Aorta (tissue), 5 donors: ENCODE measurements around the gene PRR12. TPM values are rescaled to one million over a fixed set of nuclear protein-coding genes. Genes with fewer than 3 reads are reported as not detected.

Experiments used
- ATAC-seq: fragments of 200-7000 bp; cut with Tn5 transposase; one replicate; pipeline ENCODE4 v1.9.1; 2022; ENCODE audit warnings: moderate library complexity; ENCODE audit not compliant: low FRiP score
- DNase-seq, 2 donors: peaks; one replicate each; pipeline ENCODE4 v3.0.0-alpha.2; 2020
- H3K27ac ChIP-seq, 2 donors: one replicate each; pipeline ENCODE4 v1.5.1; 2013; ENCODE audit warnings: low read length in 2 of 2, mild to moderate bottlenecking in 2 of 2, moderate library complexity in 2 of 2, control low read depth in 1 of 2, inconsistent platforms in 1 of 2, low read depth in 1 of 2
- H3K27me3 ChIP-seq, 2 donors: one replicate each; pipeline ENCODE4 v1.6.1; 2013; ENCODE audit warnings: control low read depth in 1 of 2, low read length in 1 of 2, mild to moderate bottlenecking in 1 of 2, moderate library complexity in 1 of 2; ENCODE audit not compliant: insufficient read depth in 2 of 2, control insufficient read depth in 1 of 2
- H3K36me3 ChIP-seq, 2 donors: one replicate each; pipeline ENCODE4 v1.6.1; 2013; ENCODE audit warnings: control low read depth in 1 of 2, low read length in 1 of 2, mild to moderate bottlenecking in 1 of 2; ENCODE audit not compliant: insufficient read depth in 2 of 2, control insufficient read depth in 1 of 2
- H3K4me1 ChIP-seq, 2 donors: one replicate each; pipeline ENCODE4 v1.6.1; 2013; ENCODE audit warnings: low read length in 2 of 2, control low read depth in 1 of 2, mild to moderate bottlenecking in 1 of 2, moderate library complexity in 1 of 2; ENCODE audit not compliant: insufficient read depth in 2 of 2, control insufficient read depth in 1 of 2
- H3K4me3 ChIP-seq, 2 donors: one replicate each; pipeline ENCODE4 v1.5.1; 2013; ENCODE audit warnings: low read length in 2 of 2, control low read depth in 1 of 2, mild to moderate bottlenecking in 1 of 2
- H3K9me3 ChIP-seq: one replicate; pipeline ENCODE4 v1.6.1; 2013; ENCODE audit warnings: mild to moderate bottlenecking, low read length; ENCODE audit not compliant: control insufficient read depth
- WGBS, 2 donors: extraction: QIAGEN DNeasy Blood & Tissue Kit; methylation state at CpG; one replicate each; pipeline ENCODE4 v1.1.7; 2013; 5-methylcytosine and 5-hydroxymethylcytosine counted together
- intact Hi-C, 2 donors: fragments of 100-400 bp; cut with DNase I; formaldehyde crosslinking; loops; one replicate each; pipeline versions ENCODE4 v1.14.2 to v1.15.0; 2022
- long read RNA-seq, 2 donors: library from polyadenylated mRNA; unstranded; transcript quantifications; one replicate each; pipeline ENCODE4 v2.0.0, GENCODE V29; 2020 to 2021
- polyA plus RNA-seq, 2 donors: library from polyadenylated mRNA; stranded (reverse); fragments of 200-250 nt; gene quantifications; one replicate each; pipeline ENCODE4 v1.2.3, GENCODE V29; 2013
- total RNA-seq, 2 donors: library from RNA; stranded (reverse); fragmentation: NEBNext Ultra II Directional; extraction: Animal tissue kit (Norgen Biotek cat#: 25700); gene quantifications; one replicate each; pipeline ENCODE4 v1.2.1, GENCODE V29; 2021
- donor health status: healthy with polysubstance abuse.
- donor health status: Bipolar disorder and iron deficiency.
- donor health status: DM: no; HTN: no; CAD: no.
- donor health status: DM: no; HTN: no; CAD: no.
- donor health status: DM: yes; HTN: yes; CAD: no.

The PRR12 gene
- total RNA-seq (10 to 100 TPM; 20.2 to 31.3 TPM), polyA plus RNA-seq (10 to 100 TPM in 1 of 2 donors, 1 to 10 TPM in 1; 2.6 to 10.1 TPM)
- long read RNA-seq, donor 1, partial matches to known transcripts, result 1 of 2 reads
- long read RNA-seq, donor 1, other reads (novel, unspliced or antisense), result 1 of 2 reads
- long read RNA-seq, donor 2, partial matches to known transcripts, result 0 of 5 reads
- long read RNA-seq, donor 2, other reads (novel, unspliced or antisense), result 5 of 5 reads

GRCh38 chr19:49590971-49591730 lies at the start of gene PRR12:
Gene PRR12, plus strand, starts transcription at chr19:49591182. Its CDS starts 473 bp downstream, at chr19:49591655.
- intact Hi-C loops, result loop anchor here (2.0 to 5.0 kb wide), 2 partner anchors 74 to 76 kb away; partner anchors contain the start of genes BCL2L12 (in 2 of the 2) and IRF3 (in 2 of the 2)
- DNase-seq (peak; percentile 78 to 84), ATAC-seq (peak; percentile 80)
- H3K4me3 ChIP-seq, result peak within 1 kb of the TSS; percentile 93 to 99
- 1 to 3% methylated on average over 19 to 65 of the region's 66 CpGs for WGBS, 2 donors
- H3K36me3 ChIP-seq, result peaks cover 4 to 5% of the 10 kb centered on the region in 2 donors
- no peaks in the 10 kb centered on the region for H3K27me3 ChIP-seq
- H3K9me3 ChIP-seq, result no peaks in the 10 kb centered on the region
- no peaks in the 10 kb centered on the region for H3K4me1 ChIP-seq
- H3K27ac ChIP-seq, result peak within 1 kb of the TSS in 1 of 2 donors; percentile 56

- no peak overlapping the region for H3K4me3 ChIP-seq
- intact Hi-C loops, result loop anchor here in 1 of 2 donors (10.0 kb wide), 1 partner anchor 147 kb away; no protein-coding TSS in a partner anchor
- H3K9me3 ChIP-seq, result no peaks in the 10 kb centered on the region
- WGBS, 2 donors, result 89 to 91% methylated on average over 6 of the region's 6 CpGs
- ATAC-seq (no peak), DNase-seq (no peak)
- H3K4me1 ChIP-seq, result no peaks in the 10 kb centered on the region
- no peaks in the 10 kb centered on the region for H3K27me3 ChIP-seq
- H3K27ac ChIP-seq, result no peak overlapping the region
- peaks cover 0 to 4% of the 10 kb centered on the region in 2 donors for H3K36me3 ChIP-seq
Observed at GRCh38 chr19:49541914-49542313, 49.1 kb upstream of the PRR12 start.

GRCh38 chr19:49542446-49542845 lies 48.5 kb upstream of the PRR12 start:
- DNase-seq, result no peak
- H3K36me3 ChIP-seq, result peaks cover 0 to 4% of the 10 kb centered on the region in 2 donors
- no peak overlapping the region for H3K27ac ChIP-seq
- H3K4me1 ChIP-seq, result no peaks in the 10 kb centered on the region
- no peaks in the 10 kb centered on the region for H3K9me3 ChIP-seq
- ATAC-seq, result no peak
- no peak overlapping the region for H3K4me3 ChIP-seq
- intact Hi-C loops, result loop anchor here in 1 of 2 donors (10.0 kb wide), 1 partner anchor 148 kb away; no protein-coding TSS in a partner anchor
- 89 to 90% methylated on average over 16 of the region's 16 CpGs for whole genome bisulfite sequencing, 2 donors
- H3K27me3 ChIP-seq, result no peaks in the 10 kb centered on the region

GRCh38 chr19:49543032-49543431 lies 48.0 kb upstream of the PRR12 start:
- Histone ChIP-seq H3K27me3 (no peaks in the 10 kb centered on the region), H3K36me3 (peaks cover 0 to 4% of the 10 kb centered on the region in 2 donors), H3K4me3 (no peak overlapping the region), H3K9me3 (no peaks in the 10 kb centered on the region), H3K4me1 (no peaks in the 10 kb centered on the region), H3K27ac (no peak overlapping the region)
- ATAC-seq (no peak), DNase-seq (no peak)
- 88 to 93% methylated on average over 14 of the region's 14 CpGs for WGBS, 2 donors
- intact Hi-C loops, result loop anchor here in 1 of 2 donors (10.0 kb wide), 1 partner anchor 148 kb away; no protein-coding TSS in a partner anchor

GRCh38 chr19:49544154-49544553 lies 46.8 kb upstream of the PRR12 start:
- ATAC-seq (peak; percentile 30), DNase-seq (no peak)
- Histone ChIP-seq H3K36me3 (peaks cover 0 to 4% of the 10 kb centered on the region in 2 donors), H3K4me3 (no peak overlapping the region), H3K27ac (no peak overlapping the region), H3K4me1 (no peaks in the 10 kb centered on the region), H3K9me3 (no peaks in the 10 kb centered on the region), H3K27me3 (no peaks in the 10 kb centered on the region)
- 85% methylated on average over 5 of the region's 5 CpGs for WGBS, 2 donors
- intact Hi-C loops, result loop anchor here in 1 of 2 donors (10.0 kb wide), 1 partner anchor 149 kb away; no protein-coding TSS in a partner anchor

- WGBS, 2 donors, result 13 to 17% methylated on average over 9 of the region's 9 CpGs
- Histone ChIP-seq H3K27ac (no peak overlapping the region), H3K4me3 (no peak overlapping the region), H3K27me3 (no peaks in the 10 kb centered on the region), H3K9me3 (no peaks in the 10 kb centered on the region), H3K36me3 (peaks cover 0 to 1% of the 10 kb centered on the region in 2 donors), H3K4me1 (no peaks in the 10 kb centered on the region)
- ATAC-seq (peak; percentile 88), DNase-seq (no peak)
- intact Hi-C loops, result loop anchor here (2.0 to 10.0 kb wide), 4 partner anchors 44 to 152 kb away; partner anchors contain the start of gene FLT3LG (in 2 of the 2)
Observed at GRCh38 chr19:49546825-49547565, 44.0 kb upstream of the PRR12 start.

- ATAC-seq (no peak), DNase-seq (no peak)
- Histone ChIP-seq H3K27ac (no peak overlapping the region), H3K9me3 (no peaks in the 10 kb centered on the region), H3K27me3 (no peaks in the 10 kb centered on the region), H3K36me3 (no peaks in the 10 kb centered on the region), H3K4me3 (no peak overlapping the region), H3K4me1 (no peaks in the 10 kb centered on the region)
- intact Hi-C loops, result loop anchor here in 1 of 2 donors (5.0 to 10.0 kb wide), 2 partner anchors 77 to 154 kb away; partner anchors contain the start of gene FLT3LG
- WGBS, 2 donors, result 81 to 83% methylated on average over 13 of the region's 13 CpGs
Observed at GRCh38 chr19:49549045-49549444, 41.9 kb upstream of the PRR12 start.

- Histone ChIP-seq H3K4me3 (no peak overlapping the region), H3K4me1 (no peaks in the 10 kb centered on the region), H3K36me3 (peaks cover 0 to 2% of the 10 kb centered on the region in 2 donors), H3K27ac (no peak overlapping the region), H3K27me3 (no peaks in the 10 kb centered on the region), H3K9me3 (no peaks in the 10 kb centered on the region)
- intact Hi-C loops, result no loop called here
- 89 to 91% methylated on average over 7 of the region's 7 CpGs for WGBS, 2 donors
- DNase-seq (no peak), ATAC-seq (no peak)
Observed at GRCh38 chr19:49551531-49551930, 39.5 kb upstream of the PRR12 start.
